ENCODE results near the gene COL5A1.

COL5A1 gene

DNA sequence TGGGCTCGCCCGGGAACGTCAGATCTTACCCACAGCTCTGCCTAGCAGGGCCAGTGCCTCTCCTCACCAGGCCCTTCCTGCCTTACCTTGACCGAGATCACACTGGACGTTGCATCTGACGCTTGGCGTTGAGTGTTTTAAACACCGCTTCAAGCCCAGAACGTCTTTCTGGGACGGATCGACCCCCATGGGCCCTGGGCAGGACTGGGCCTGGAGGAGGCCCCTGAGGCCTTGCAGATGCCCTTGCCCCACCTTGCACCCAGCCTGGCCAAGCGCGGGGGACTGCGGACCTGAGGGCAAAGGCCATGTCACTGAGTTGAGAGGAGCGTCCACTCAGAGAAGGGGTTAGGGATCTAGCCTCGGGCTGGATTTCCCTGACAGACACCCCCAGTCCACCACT, 174.7 kb downstream of the COL5A1 start:
- DNase-seq (ENCODE audit: low read depth) = no peak

- DNase-seq (ENCODE audit: low read depth) = no peak
Measured at GRCh38 chr9:134818000-134818568, 176.5 kb downstream of the COL5A1 start.

DNA sequence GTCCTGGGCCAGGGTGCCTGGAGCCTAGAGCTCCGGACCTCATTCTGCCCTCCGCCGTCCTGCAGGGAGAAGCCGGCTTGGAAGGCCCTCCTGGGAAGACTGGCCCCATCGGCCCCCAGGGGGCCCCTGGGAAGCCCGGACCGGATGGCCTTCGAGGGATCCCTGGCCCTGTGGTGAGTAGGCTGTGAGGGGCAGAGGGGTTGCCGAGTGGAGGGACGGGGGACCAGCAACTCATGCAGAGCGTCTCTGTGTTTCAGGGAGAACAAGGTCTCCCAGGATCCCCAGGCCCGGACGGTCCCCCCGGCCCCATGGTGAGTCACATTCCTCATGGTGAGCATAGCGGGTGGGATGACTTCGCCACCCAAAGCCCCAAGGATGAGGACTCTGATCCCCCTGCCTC, 177.0 kb downstream of the COL5A1 start:
- DNase-seq (ENCODE audit: low read depth) = no peak

- DNase-seq (ENCODE audit: low read depth) = no peak
Measured at GRCh38 chr9:134820901-134821300, 179.3 kb downstream of the COL5A1 start.

DNA sequence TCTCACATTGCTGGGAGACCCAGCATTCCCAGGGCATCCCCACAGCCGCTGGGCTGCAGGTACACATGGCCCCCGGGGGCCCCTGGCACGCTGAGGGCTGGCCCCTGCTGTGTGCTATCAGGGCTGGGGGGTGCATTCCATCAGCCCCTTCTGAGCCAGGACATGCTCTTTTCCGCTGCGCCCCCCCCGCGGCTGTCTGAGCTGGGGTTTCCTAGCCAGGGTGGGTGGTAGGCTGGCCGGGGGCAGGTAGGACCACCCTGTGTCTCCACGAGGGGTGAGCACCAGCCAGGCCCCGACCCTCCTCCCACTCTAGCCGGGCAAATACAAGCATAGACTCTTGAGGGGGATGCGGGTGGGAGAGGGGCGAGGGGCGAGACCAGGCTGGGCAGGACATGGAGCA, 180.9 kb downstream of the COL5A1 start:
- DNase-seq (ENCODE audit: low read depth) = no peak

DNA sequence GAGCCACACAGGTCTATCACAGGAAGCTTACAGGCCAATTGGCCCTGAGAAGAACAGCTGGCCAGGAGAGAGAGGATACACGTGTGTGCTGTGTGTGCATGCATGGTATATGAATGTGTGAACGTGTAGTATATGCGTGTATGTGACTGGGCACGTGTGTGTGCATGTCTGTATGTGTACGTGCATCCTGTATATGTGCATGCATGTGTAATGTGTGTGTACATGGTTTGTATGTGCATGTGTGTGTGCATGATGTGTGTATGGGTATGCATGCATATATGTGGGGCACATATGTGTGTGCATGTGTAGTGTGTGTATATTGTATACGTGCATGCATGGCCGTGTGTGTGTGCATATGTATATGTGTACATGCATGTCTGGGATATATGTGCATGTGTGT, 182.0 kb downstream of the COL5A1 start:
- DNase-seq (ENCODE audit: low read depth) = no peak

- DNase-seq (ENCODE audit: low read depth) = no peak
Measured at GRCh38 chr9:134824583-134824982, 183.0 kb downstream of the COL5A1 start.

GRCh38 chr9:134825025-134825424, 183.4 kb downstream of the COL5A1 start:
- DNase-seq (ENCODE audit: low read depth) = no peak

- no peak for DNase-seq (ENCODE audit: low read depth)
Measured at GRCh38 chr9:134826336-134827285, 185.0 kb downstream of the COL5A1 start.

GRCh38 chr9:134827559-134827958, 186.0 kb downstream of the COL5A1 start:
- no peak for DNase-seq (ENCODE audit: low read depth)

DNA sequence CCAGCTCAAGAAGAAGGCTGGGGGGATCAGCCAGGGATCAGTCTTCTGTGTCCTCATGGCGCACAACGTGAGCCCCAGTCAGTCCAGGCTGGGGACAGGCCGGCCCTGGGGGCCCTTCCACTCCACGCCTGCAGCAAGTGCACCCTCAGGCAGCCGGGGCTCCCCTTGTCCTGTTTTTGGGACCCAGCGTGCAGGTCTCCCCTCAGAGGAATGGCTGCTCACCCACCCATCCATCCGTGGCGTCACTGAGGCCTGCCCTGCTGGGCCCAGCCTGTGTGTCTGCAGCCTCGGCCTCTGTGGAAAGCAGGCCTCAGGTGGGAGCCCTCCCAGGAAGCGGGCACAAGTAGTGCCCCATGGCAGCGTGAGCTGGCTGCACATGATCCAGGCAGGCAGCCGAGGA, 186.4 kb downstream of the COL5A1 start:
- DNase-seq (ENCODE audit: low read depth) = no peak

DNA sequence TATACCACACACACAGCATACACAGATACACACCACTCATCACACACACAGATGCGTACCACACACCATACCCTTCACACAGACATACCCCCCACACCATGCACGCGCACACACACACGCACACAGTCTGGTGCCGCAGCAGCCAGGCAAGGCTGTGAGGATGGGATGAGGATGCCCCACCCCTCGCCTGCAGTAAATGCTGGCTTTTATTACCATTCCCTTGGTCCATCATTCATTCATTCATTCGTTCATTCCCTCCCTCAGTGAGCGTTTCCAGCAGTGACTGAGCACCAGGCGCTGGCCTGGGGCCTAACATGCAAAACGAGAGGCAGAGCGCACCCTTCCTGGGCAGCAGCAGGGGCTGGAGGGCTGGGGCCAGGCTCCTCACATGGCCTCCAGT, 187.3 kb downstream of the COL5A1 start:
- no peak for DNase-seq (ENCODE audit: low read depth)

DNA sequence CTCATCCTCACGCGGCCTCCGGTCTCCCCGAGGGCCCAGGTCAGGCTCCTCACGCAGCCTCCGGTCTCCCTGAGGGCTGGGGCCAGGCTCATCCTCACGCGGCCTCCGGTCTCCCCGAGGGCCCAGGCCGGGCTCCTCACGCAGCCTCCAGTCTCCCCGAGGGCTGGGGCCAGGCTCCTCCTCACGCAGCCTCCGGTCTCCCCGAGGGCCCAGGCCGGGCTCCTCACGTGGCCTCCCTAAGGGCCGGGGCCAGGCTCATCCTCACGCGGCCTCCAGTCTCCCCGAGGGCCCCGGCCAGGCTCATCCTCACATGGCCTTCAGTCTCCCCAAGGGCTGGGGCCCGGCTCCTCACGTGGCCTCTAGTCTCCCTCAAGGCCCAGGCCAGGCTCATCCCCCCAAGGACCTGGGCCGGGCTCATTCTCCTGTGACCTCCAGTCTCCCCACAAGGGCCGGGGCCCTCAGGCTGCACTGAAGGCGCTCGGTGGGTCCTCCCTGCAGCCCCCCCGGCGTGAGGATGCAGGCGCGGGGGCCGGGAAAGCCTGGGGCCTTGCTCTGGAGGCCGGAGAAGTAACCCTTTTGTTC, 187.8 kb downstream of the COL5A1 start:
- no peak for DNase-seq (ENCODE audit: low read depth)

DNA sequence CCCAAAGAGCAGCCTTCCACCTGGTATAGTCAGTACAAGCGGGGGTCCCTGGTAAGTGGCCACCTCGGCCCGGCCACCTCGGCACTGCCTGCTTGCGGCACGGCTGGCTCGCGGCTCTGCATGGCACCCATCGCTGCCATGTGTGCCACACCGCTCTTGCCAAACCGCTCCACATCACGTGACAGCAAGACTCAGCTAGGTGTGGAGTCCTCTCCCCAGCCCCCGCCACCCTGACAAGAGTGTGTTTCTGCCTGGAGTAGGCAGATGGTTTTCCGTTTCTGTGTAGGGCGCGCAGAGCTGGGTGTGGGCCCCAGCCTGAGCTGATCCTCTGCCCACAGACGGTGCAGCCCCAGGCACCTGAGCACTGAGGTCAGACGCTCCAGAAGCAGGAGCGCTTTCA, 188.5 kb downstream of the COL5A1 start:
- DNase-seq (ENCODE audit: low read depth) = no peak

DNA sequence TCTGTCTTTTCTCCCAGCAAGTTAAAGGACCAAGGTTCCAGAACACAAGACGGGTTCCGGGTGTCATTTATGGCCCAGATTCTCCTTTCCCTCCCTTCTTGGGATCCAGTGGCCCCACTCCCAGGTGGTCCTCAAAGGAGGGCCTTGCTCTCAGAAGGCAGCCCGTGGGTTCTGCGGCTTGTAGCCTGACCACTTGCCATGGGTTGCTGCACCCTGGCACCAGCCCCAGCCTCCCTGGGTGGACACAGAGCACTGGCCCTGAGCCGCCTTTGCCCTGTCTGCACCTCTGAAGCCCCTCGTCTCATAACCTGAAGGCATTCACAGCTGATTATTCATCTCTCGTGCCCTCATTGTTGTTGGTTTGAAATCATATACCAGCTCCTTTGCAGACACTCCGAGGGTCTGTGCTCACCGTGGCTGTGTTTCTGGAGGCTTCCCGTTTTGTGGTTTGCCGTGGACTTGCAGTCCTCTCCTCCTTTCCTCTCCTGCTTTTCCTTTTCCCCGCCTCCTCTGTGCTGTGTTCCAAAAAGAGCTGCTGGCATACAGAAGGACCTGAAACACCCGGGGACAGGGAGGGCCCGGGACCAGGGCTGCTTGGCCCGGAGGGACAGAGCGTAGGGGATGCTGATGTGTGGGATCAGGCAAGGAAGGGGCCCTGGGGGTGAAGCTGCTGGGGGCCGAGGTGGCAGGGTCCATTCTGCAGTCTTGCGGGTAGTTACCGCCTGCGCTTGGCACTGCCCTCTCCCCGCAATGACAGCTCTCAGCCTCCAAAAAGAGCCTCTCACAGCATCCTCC, 189.5 kb downstream of the COL5A1 start:
- DNase-seq (ENCODE audit: low read depth) = no peak

DNA sequence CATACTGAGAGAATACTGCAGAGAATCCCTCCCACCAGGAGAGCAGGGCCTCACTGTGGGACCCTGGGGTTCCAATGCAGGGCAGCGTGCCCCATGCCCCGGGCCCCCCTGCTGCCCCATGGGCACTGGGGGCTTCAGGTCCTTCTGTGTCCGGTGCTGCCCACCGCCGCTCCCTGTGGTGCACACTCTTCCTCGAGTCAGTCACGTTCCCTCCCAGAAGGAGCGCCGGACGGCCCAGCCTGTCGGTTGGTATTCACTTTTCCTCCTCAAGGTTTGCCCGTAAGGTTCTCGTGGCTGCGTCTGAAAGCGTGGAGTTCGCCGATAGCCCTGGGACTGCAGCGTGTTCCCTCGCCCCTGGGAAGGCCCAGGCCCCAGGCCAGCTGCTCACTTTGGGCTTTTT, 190.9 kb downstream of the COL5A1 start:
- no peak for DNase-seq (ENCODE audit: low read depth)

DNA sequence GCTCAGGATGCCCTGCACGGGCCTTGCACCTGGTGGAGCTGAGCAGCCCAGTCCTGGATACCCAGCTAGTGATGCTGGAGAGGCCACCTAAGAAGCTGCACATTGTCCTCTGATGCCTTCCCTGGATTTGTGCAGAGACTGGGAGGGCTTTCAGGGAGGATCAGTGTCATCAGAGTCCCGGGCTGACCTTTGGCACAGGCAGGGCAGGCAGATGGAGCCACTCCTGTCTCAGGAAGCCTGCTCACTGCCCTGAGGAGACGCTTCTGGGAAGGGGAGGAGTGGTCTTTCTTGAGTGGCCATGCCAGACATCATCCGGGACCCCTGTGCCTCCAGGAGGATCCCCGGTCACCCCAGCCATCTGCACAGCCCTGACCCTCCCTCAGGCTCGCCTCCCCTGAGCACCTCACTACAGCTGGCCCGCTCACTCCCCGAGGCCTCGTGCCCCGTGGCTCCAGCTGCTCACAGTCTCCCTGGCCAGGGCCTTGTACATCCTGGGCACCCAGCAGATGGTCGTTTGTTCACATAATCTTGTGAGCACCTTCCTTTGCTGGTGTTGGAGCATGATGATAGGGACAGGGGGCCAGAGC, 191.8 kb downstream of the COL5A1 start:
- no peak for DNase-seq (ENCODE audit: low read depth)

DNA sequence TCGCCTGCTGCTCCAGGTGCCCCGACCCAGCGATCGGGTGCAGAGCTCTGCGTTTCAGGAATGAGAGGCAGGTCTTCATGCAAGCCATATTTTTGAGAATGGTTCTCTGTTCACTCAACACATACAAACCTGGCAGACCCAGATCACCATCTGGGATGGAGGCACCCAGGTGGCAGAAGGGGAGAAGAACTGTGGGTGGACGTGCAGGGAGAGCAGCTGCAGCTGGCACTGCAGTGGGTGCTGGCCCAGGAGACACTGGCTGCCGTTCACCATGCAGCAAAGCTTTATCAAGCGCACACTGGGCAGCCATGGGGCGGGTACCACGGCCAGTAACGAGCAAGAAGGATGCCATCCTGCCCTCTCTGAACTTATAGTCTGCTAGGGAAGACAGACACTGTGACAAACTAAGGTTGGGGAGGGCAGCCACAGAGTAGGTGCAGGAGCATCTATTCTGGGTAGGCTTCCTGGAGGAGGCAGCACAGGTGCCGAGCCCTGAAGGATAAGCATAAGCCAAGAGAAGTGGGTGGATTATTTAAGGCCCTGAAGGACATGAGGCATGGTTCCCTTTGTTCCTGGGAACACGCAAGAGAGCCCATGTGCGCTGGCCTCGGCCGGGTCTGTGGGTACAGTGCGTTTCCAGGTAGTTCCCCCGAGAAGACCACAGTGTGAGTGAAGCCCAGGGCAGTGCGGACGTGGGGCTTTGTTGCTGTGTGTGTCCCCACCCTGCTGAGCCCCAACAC, 192.8 kb downstream of the COL5A1 start:
- DNase-seq (ENCODE audit: low read depth) = no peak

GRCh38 chr9:134834957-134835419, 193.4 kb downstream of the COL5A1 start:
- no peak for DNase-seq (ENCODE audit: low read depth)

DNA sequence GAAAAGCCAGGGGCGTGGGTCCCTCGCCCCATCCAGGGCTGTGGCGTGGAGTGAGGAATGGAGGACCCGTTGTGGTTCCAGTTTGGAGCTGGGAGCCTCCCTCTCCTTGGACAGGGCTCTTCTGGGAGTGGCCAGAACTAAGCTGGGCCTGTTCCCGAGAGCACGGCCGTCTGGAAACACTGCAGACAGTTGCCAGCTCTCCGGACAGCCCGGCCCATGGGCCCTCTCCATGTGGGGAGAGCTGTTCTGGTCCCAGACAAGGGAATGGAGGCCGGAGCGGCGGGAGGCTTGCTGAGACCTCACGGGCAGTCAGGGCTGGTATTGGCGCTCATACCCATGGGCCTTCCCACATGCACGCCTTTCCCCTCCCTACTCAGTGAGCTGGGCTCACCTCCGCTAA, 193.8 kb downstream of the COL5A1 start:
- no peak for DNase-seq (ENCODE audit: low read depth)

DNA sequence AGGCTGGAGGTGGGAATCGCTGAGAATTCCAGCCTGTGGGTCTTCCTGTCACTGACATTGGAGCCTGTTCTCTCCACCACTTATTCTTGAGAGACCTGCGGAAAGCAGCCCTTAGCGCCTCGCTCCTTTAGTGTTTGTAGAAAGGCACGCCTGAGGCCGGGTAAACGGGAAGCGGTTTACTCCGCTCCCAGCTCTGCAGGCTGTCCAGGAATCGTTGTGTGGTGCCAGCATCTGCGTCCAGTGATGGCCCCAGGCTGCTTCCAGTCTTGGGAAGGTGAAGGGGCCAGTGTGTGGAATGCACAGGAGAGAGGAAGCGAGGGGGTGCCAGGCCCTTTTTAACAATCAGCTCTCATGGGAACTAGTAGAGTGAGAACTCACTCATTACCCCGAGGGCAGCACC, 194.4 kb downstream of the COL5A1 start:
- DNase-seq (ENCODE audit: low read depth) = no peak
